Dedifferentiated amniotic fluid mesenchymal stem cell (primary cell): ENCODE results near the gene ATP6V1B1.
"Not testable (repeated sequence)": the region's sequence is repeated elsewhere in the genome, so short reads cannot be mapped to it uniquely, and the experiment has no call there.

Experiments used
- DNase-seq: peaks from one replicate; pipeline ENCODE4 v3.0.0-alpha.2; 2016; ENCODE audit errors: extremely low spot score

Gene ATP6V1B1

GRCh38 chr2:70988726-70989648 lies 53.3 kb downstream of the ATP6V1B1 start:
- no peak for DNase-seq

- DNase-seq, result no peak
Observed at GRCh38 chr2:70990216-70990615, 54.5 kb downstream of the ATP6V1B1 start.

- no peak for DNase-seq
Observed at GRCh38 chr2:70991142-70991541, 55.4 kb downstream of the ATP6V1B1 start.

GRCh38 chr2:70991742-70992141 lies 56.0 kb downstream of the ATP6V1B1 start:
- no peak for DNase-seq

- no peak for DNase-seq
Observed at GRCh38 chr2:70992945-70993853, 57.5 kb downstream of the ATP6V1B1 start.

- no peak for DNase-seq
Observed at GRCh38 chr2:70994009-70994698, 58.5 kb downstream of the ATP6V1B1 start.

- DNase-seq, result peak; percentile 79
Observed at GRCh38 chr2:70994699-70995425, 59.2 kb downstream of the ATP6V1B1 start, which contains the start of gene TEX261. Gene TEX261 (minus strand): TSS chr2:70994873. CDS start chr2:70994757, 116 bp downstream.

GRCh38 chr2:70995426-70995729 lies 59.7 kb downstream of the ATP6V1B1 start:
- no peak for DNase-seq

GRCh38 chr2:70998885-70999284 lies 63.2 kb downstream of the ATP6V1B1 start:
- DNase-seq, result not testable (repeated sequence)

GRCh38 chr2:70999362-70999761 lies 63.7 kb downstream of the ATP6V1B1 start:
- no peak for DNase-seq

GRCh38 chr2:70999931-71000330 lies 64.2 kb downstream of the ATP6V1B1 start:
- not testable (repeated sequence) for DNase-seq

- peak; percentile 24 for DNase-seq
Observed at GRCh38 chr2:71000780-71001591, 65.3 kb downstream of the ATP6V1B1 start.

GRCh38 chr2:71001592-71001927 lies 65.9 kb downstream of the ATP6V1B1 start:
- no peak for DNase-seq

GRCh38 chr2:71001981-71002570 lies 66.4 kb downstream of the ATP6V1B1 start:
- DNase-seq, result no peak

- DNase-seq, result no peak
Observed at GRCh38 chr2:71003396-71003795, 67.7 kb downstream of the ATP6V1B1 start.

- DNase-seq, result no peak
Observed at GRCh38 chr2:71003966-71004755, 68.5 kb downstream of the ATP6V1B1 start.

GRCh38 chr2:71004857-71005256 lies 69.2 kb downstream of the ATP6V1B1 start:
- DNase-seq, result no peak

GRCh38 chr2:71005271-71006202 lies 69.8 kb downstream of the ATP6V1B1 start:
- DNase-seq, result no peak
